ENCODE results near the gene GPR78.
"Not testable (repeated sequence)": the region's sequence is repeated elsewhere in the genome, so short reads cannot be mapped to it uniquely, and the experiment has no call there.

The GPR78 gene

DNA sequence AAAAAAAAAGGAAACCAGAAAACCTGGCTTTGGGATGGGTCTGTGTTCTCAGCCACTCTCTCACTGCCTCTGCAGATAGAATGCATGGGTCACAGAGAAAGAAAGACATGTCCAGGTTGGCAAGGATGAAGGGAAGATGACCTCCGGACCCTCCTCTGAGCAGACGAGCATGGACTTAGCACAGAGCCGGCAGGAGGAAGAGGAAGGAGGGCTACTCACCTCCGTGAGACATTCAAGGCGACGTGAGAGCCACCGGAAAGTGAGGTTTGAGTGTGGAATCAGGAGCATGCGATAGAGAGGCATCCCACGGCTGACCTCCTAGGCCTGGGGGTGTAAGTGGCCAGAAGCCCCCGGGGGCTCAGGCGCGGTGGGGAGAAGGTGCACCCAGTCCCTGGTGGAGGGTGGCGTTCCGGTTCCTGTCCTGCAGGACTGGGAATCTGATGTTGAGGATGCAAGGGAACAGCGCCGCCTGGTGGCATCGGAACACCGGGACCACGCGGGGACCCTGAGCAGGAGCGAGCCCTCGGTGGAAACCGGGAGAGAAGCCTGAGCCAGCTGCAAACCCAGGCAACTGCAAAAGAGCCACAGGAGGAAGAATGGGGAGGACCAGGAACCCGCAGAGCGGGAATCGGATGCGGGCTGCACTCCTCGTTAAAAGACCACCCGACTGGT is 44.5 kb downstream of the GPR78 start:
- H4K5ac ChIP-seq (ENCODE audit: low read length); H3K4me3 ChIP-seq (ENCODE audit: low read length); H3K79me1 ChIP-seq (ENCODE audit: low read length); H3K79me2 ChIP-seq (ENCODE audit: control insufficient read depth, insufficient read depth, low read length); H2BK15ac ChIP-seq (replicated peaks; ENCODE audit: low read depth); H3K4ac ChIP-seq (ENCODE audit: low read depth, low read length); H3K56ac ChIP-seq (ENCODE audit: low read length); H3K23ac ChIP-seq (ENCODE audit: low read length); H4K8ac ChIP-seq (ENCODE audit: low read depth, low read length); H3K27ac ChIP-seq (ENCODE audit: low read depth, low read length); H2BK5ac ChIP-seq (ENCODE audit: low read length); H3K18ac ChIP-seq (ENCODE audit: low read length); H2BK120ac ChIP-seq (ENCODE audit: low read depth, low read length); H3K36me3 ChIP-seq (ENCODE audit: control insufficient read depth, insufficient read depth, low read length); H3K27me3 ChIP-seq (ENCODE audit: insufficient read depth, low read length, poor library complexity); DNase-seq; H3K4me1 ChIP-seq (ENCODE audit: control insufficient read depth, low read depth, low read length); H2AK5ac ChIP-seq (ENCODE audit: low read length); H3K4me2 ChIP-seq (ENCODE audit: low read length); H3K9ac ChIP-seq (ENCODE audit: low read length): not testable (repeated sequence)
- no CpG with 5 or more reads among the region's 29 CpGs for WGBS (ENCODE audit: extremely low coverage, insufficient coverage, low lambda C conversion rate)

DNA sequence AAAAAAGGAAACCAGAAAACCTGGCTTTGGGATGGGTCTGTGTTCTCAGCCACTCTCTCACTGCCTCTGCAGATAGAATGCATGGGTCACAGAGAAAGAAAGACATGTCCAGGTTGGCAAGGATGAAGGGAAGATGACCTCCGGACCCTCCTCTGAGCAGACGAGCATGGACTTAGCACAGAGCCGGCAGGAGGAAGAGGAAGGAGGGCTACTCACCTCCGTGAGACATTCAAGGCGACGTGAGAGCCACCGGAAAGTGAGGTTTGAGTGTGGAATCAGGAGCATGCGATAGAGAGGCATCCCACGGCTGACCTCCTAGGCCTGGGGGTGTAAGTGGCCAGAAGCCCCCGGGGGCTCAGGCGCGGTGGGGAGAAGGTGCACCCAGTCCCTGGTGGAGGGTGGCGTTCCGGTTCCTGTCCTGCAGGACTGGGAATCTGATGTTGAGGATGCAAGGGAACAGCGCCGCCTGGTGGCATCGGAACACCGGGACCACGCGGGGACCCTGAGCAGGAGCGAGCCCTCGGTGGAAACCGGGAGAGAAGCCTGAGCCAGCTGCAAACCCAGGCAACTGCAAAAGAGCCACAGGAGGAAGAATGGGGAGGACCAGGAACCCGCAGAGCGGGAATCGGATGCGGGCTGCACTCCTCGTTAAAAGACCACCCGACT is 50.2 kb downstream of the GPR78 start:
- not testable (repeated sequence) for H3K36me3 ChIP-seq (ENCODE audit: control insufficient read depth, insufficient read depth, low read length); H3K79me2 ChIP-seq (ENCODE audit: control insufficient read depth, insufficient read depth, low read length); H3K4me1 ChIP-seq (ENCODE audit: control insufficient read depth, low read depth, low read length); H4K5ac ChIP-seq (ENCODE audit: low read length); H3K23ac ChIP-seq (ENCODE audit: low read length); H3K4me2 ChIP-seq (ENCODE audit: low read length); H2BK120ac ChIP-seq (ENCODE audit: low read depth, low read length); DNase-seq; H3K27ac ChIP-seq (ENCODE audit: low read depth, low read length); H2BK5ac ChIP-seq (ENCODE audit: low read length); H3K18ac ChIP-seq (ENCODE audit: low read length); H3K4me3 ChIP-seq (ENCODE audit: low read length); H3K4ac ChIP-seq (ENCODE audit: low read depth, low read length); H2BK15ac ChIP-seq (replicated peaks; ENCODE audit: low read depth); H2AK5ac ChIP-seq (ENCODE audit: low read length); H3K27me3 ChIP-seq (ENCODE audit: insufficient read depth, low read length, poor library complexity); H4K8ac ChIP-seq (ENCODE audit: low read depth, low read length); H3K79me1 ChIP-seq (ENCODE audit: low read length); H3K56ac ChIP-seq (ENCODE audit: low read length); H3K9ac ChIP-seq (ENCODE audit: low read length)
- WGBS (ENCODE audit: extremely low coverage, insufficient coverage, low lambda C conversion rate) = no CpG with 5 or more reads among the region's 29 CpGs

DNA sequence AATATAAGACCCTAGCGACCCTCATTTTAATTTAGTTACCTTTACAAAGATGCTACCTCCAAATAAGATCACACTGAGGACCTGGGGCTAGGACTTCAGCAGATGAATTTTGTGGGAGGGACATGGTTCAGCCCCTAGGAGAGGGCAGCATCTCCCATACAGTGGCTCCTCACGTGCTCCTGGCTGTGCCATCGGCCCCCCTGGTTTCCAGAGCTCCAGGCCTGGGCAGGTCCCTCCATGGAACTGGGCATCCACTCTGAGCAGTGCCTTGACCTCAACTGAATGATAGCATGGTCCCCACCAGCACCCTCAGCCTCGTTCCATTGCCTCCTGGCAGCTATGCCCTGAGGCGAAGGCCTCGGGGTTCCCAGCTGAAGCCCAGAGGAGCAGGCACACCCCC is 51.7 kb downstream of the GPR78 start:
- not testable (repeated sequence) for H2BK120ac ChIP-seq (ENCODE audit: low read depth, low read length); H3K4ac ChIP-seq (ENCODE audit: low read depth, low read length); H3K27me3 ChIP-seq (ENCODE audit: insufficient read depth, low read length, poor library complexity); H3K4me3 ChIP-seq (ENCODE audit: low read length); H2AK5ac ChIP-seq (ENCODE audit: low read length); H3K23ac ChIP-seq (ENCODE audit: low read length); H4K5ac ChIP-seq (ENCODE audit: low read length); H3K4me1 ChIP-seq (ENCODE audit: control insufficient read depth, low read depth, low read length); H3K4me2 ChIP-seq (ENCODE audit: low read length); H4K8ac ChIP-seq (ENCODE audit: low read depth, low read length); H3K56ac ChIP-seq (ENCODE audit: low read length); H3K18ac ChIP-seq (ENCODE audit: low read length); H2BK15ac ChIP-seq (replicated peaks; ENCODE audit: low read depth); H3K79me2 ChIP-seq (ENCODE audit: control insufficient read depth, insufficient read depth, low read length); DNase-seq; H3K9ac ChIP-seq (ENCODE audit: low read length); H3K27ac ChIP-seq (ENCODE audit: low read depth, low read length); H2BK5ac ChIP-seq (ENCODE audit: low read length); H3K36me3 ChIP-seq (ENCODE audit: control insufficient read depth, insufficient read depth, low read length); H3K79me1 ChIP-seq (ENCODE audit: low read length)
- WGBS (ENCODE audit: extremely low coverage, insufficient coverage, low lambda C conversion rate) = no CpG with 5 or more reads among the region's 6 CpGs

DNA sequence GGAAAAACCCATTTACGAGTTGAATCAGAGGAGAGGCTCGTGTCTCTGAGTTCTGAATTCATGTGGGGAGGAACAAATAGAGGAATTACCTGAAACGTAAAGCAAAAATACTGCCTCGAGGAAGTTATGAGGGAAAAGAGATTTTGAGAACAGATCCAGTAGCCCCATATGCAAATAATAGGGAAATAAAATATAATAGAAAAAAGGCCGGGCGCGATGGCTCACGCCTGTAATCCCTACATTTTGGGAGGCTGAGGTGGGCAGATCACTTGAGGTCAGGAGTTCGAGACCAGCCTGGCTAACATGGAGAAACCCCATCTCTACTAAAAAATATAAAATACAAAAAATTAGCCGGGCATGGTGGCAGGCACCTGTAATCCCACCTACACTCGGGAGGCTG is 54.6 kb downstream of the GPR78 start:
- not testable (repeated sequence) for H4K8ac ChIP-seq (ENCODE audit: low read depth, low read length); H3K4ac ChIP-seq (ENCODE audit: low read depth, low read length); H3K79me2 ChIP-seq (ENCODE audit: control insufficient read depth, insufficient read depth, low read length); H3K4me1 ChIP-seq (ENCODE audit: control insufficient read depth, low read depth, low read length); DNase-seq; H2BK5ac ChIP-seq (ENCODE audit: low read length); H3K36me3 ChIP-seq (ENCODE audit: control insufficient read depth, insufficient read depth, low read length); H2BK15ac ChIP-seq (replicated peaks; ENCODE audit: low read depth); H4K5ac ChIP-seq (ENCODE audit: low read length); H2AK5ac ChIP-seq (ENCODE audit: low read length); H3K79me1 ChIP-seq (ENCODE audit: low read length); H3K27me3 ChIP-seq (ENCODE audit: insufficient read depth, low read length, poor library complexity); H2BK120ac ChIP-seq (ENCODE audit: low read depth, low read length); H3K18ac ChIP-seq (ENCODE audit: low read length); H3K27ac ChIP-seq (ENCODE audit: low read depth, low read length); H3K9ac ChIP-seq (ENCODE audit: low read length); H3K4me3 ChIP-seq (ENCODE audit: low read length); H3K4me2 ChIP-seq (ENCODE audit: low read length); H3K56ac ChIP-seq (ENCODE audit: low read length); H3K23ac ChIP-seq (ENCODE audit: low read length)
- no CpG with 5 or more reads among the region's 11 CpGs for WGBS (ENCODE audit: extremely low coverage, insufficient coverage, low lambda C conversion rate)

DNA sequence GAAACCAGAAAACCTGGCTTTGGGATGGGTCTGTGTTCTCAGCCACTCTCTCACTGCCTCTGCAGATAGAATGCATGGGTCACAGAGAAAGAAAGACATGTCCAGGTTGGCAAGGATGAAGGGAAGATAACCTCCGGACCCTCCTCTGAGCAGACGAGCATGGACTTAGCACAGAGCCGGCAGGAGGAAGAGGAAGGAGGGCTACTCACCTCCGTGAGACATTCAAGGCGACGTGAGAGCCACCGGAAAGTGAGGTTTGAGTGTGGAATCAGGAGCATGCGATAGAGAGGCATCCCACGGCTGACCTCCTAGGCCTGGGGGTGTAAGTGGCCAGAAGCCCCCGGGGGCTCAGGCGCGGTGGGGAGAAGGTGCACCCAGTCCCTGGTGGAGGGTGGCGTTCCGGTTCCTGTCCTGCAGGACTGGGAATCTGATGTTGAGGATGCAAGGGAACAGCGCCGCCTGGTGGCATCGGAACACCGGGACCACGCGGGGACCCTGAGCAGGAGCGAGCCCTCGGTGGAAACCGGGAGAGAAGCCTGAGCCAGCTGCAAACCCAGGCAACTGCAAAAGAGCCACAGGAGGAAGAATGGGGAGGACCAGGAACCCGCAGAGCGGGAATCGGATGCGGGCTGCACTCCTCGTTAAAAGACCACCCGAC is 55.8 kb downstream of the GPR78 start:
- not testable (repeated sequence) for H3K18ac ChIP-seq (ENCODE audit: low read length); H3K4ac ChIP-seq (ENCODE audit: low read depth, low read length); H3K4me2 ChIP-seq (ENCODE audit: low read length); H2BK15ac ChIP-seq (replicated peaks; ENCODE audit: low read depth); H4K5ac ChIP-seq (ENCODE audit: low read length); H3K4me1 ChIP-seq (ENCODE audit: control insufficient read depth, low read depth, low read length); H2BK120ac ChIP-seq (ENCODE audit: low read depth, low read length); H3K27me3 ChIP-seq (ENCODE audit: insufficient read depth, low read length, poor library complexity); H3K79me1 ChIP-seq (ENCODE audit: low read length); H3K79me2 ChIP-seq (ENCODE audit: control insufficient read depth, insufficient read depth, low read length); H2BK5ac ChIP-seq (ENCODE audit: low read length); H3K23ac ChIP-seq (ENCODE audit: low read length); H3K27ac ChIP-seq (ENCODE audit: low read depth, low read length); DNase-seq; H3K4me3 ChIP-seq (ENCODE audit: low read length); H3K36me3 ChIP-seq (ENCODE audit: control insufficient read depth, insufficient read depth, low read length); H3K9ac ChIP-seq (ENCODE audit: low read length); H4K8ac ChIP-seq (ENCODE audit: low read depth, low read length); H3K56ac ChIP-seq (ENCODE audit: low read length); H2AK5ac ChIP-seq (ENCODE audit: low read length)
- no CpG with 5 or more reads among the region's 29 CpGs for WGBS (ENCODE audit: extremely low coverage, insufficient coverage, low lambda C conversion rate)
